ENCODE data around the gene GP9. TPM values are rescaled to one million over a fixed set of nuclear protein-coding genes. Genes with fewer than 3 reads are reported as not detected.

The GP9 gene
- not detected for total RNA-seq (ENCODE audit: unreplicated experiment)
- long read RNA-seq, result 0 reads

DNA sequence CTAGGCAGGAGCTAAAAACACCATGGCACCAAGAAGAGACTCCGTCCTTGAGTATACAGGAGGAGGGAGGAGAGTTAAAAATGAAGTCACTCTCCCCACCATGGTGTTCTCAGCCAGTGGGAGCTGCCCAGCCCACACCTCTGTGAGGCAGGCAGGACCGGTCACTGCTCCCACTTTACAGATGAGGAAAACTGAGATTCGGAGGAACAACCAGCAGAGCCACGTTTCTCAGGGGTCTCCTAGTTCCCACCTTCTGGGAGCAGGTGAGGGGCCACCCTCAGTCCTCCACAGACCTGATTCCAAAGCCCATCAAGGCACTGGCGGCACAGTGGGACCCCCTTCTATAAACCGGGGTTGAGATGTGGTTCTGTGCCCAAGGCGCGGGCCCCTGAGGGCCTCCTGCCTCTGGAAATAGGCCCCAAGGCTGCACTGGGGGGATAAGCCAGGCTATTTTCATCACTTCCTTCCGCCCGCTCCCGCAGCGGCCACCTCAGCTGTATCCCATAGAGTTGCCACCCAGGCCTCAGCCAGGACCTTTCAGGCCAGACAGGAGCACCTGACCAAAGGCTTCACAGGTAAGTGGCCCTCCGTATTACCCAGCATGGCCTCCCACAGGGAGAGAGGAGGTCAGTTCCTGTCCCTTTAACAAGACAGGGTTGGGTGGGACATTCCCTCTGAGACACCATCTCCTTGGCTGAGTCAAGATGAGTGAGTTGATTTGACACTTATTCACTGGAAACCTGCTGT lies at the start of gene GP9:
Gene GP9 (plus strand): TSS at position 504 of the 747 bp plus-strand sequence. CDS start 961 bp downstream, outside the sequence.
- Mint-ChIP-seq H3K36me3 (ENCODE audit: unreplicated experiment) (no peaks in the 10 kb centered on the region), H3K4me3 (ENCODE audit: unreplicated experiment) (no peak within 1 kb of the TSS), H3K9me3 (ENCODE audit: unreplicated experiment) (peaks cover 2% of the 10 kb centered on the region), H3K27me3 (ENCODE audit: unreplicated experiment) (peaks cover 7% of the 10 kb centered on the region), H3K27ac (ENCODE audit: unreplicated experiment) (no peak within 1 kb of the TSS), H3K4me1 (ENCODE audit: low read depth, unreplicated experiment) (peaks cover 10% of the 10 kb centered on the region)
- no peak for DNase-seq
- TF ChIP-seq, protein P1, sequence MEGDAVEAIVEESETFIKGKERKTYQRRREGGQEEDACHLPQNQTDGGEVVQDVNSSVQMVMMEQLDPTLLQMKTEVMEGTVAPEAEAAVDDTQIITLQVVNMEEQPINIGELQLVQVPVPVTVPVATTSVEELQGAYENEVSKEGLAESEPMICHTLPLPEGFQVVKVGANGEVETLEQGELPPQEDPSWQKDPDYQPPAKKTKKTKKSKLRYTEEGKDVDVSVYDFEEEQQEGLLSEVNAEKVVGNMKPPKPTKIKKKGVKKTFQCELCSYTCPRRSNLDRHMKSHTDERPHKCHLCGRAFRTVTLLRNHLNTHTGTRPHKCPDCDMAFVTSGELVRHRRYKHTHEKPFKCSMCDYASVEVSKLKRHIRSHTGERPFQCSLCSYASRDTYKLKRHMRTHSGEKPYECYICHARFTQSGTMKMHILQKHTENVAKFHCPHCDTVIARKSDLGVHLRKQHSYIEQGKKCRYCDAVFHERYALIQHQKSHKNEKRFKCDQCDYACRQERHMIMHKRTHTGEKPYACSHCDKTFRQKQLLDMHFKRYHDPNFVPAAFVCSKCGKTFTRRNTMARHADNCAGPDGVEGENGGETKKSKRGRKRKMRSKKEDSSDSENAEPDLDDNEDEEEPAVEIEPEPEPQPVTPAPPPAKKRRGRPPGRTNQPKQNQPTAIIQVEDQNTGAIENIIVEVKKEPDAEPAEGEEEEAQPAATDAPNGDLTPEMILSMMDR (IDR thresholded peaks at IDR 0.05; ENCODE audit: partially characterized antibody, unreplicated experiment), result no peak

DNA sequence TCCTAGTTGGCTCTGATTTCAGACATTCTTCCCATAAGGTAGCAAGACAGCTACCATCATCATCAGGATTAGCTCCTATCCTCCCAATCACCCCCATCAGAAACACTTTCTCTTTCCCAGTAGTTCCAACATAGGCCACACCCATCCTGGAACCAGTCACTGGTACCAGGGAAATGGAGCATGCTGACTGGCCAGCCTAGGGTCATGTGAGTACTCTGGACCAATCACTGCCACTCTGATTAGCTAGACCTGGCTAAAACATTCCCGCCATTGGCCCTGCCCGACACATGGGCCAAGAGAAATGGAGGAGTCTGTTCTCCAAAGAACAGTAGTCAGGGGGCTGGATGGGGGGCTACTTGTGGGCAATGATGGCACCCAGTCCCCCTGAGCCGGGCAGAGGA lies 47.1 kb upstream of the GP9 start:
- no peak overlapping the region for H3K27ac Mint-ChIP-seq (ENCODE audit: unreplicated experiment)
- no peaks in the 10 kb centered on the region for H3K36me3 Mint-ChIP-seq (ENCODE audit: unreplicated experiment)
- H3K4me1 Mint-ChIP-seq (ENCODE audit: low read depth, unreplicated experiment), result peaks cover 5% of the 10 kb centered on the region
- TF ChIP-seq, protein P1 (IDR thresholded peaks at IDR 0.05; ENCODE audit: partially characterized antibody, unreplicated experiment), result no peak
- H3K4me3 Mint-ChIP-seq (ENCODE audit: unreplicated experiment), result no peak overlapping the region
- H3K27me3 Mint-ChIP-seq (ENCODE audit: unreplicated experiment), result peaks cover 4% of the 10 kb centered on the region
- DNase-seq, result no peak
- H3K9me3 Mint-ChIP-seq (ENCODE audit: unreplicated experiment), result peaks cover 6% of the 10 kb centered on the region

DNA sequence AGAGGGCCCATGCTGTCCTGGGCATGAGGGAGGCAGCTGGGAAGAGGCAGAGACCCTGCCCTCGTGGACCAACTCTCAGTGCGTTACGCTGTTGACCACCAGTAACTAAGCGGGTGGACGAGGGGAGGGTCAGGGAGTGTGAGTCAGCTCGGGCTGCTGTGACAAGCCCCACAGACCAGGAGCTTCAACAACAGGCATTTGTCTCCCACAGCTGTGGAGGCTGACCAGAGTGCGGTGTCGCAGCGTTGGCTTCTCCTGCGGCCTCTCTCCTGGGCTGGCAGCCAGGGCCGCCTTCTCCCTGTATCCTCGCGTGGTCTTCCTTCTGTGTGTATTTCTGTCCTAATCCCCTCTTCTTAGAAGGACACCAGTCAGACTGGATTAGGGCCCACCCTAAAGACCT lies 46.4 kb upstream of the GP9 start:
- no peak for DNase-seq
- H3K27me3 Mint-ChIP-seq (ENCODE audit: unreplicated experiment), result peaks cover 4% of the 10 kb centered on the region
- H3K4me3 Mint-ChIP-seq (ENCODE audit: unreplicated experiment), result no peak overlapping the region
- H3K4me1 Mint-ChIP-seq (ENCODE audit: low read depth, unreplicated experiment), result peaks cover 12% of the 10 kb centered on the region
- no peak overlapping the region for H3K27ac Mint-ChIP-seq (ENCODE audit: unreplicated experiment)
- H3K36me3 Mint-ChIP-seq (ENCODE audit: unreplicated experiment), result no peaks in the 10 kb centered on the region
- TF ChIP-seq, protein P1 (IDR thresholded peaks at IDR 0.05; ENCODE audit: partially characterized antibody, unreplicated experiment), result no peak
- peaks cover 6% of the 10 kb centered on the region for H3K9me3 Mint-ChIP-seq (ENCODE audit: unreplicated experiment)

DNA sequence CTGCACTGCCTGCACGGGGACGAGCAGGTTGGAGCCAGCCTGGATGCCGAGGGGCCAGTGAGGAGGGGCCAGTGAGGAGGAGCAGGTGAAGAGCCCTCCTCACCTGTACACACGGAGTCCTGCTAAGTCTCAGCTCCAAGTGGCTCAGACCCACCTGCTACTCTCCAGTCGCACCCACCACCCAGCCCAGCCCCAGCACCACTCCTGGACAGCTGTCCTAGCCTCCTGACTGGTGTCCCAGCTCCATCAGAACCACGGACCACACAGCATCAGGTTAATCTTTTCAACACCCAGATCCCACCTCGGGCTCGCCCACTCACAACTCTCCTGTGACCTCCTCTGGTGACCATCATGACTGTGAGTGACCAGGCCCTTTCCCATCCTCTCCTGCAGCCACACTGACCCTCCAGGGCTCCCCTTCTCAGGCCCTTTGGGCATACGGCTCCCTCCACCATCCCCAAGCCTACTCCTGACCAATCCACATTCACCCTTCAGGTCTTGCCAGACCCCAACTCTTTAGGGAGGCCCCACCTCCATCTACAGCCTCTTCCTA lies 45.7 kb upstream of the GP9 start:
- peaks cover 4% of the 10 kb centered on the region for H3K27me3 Mint-ChIP-seq (ENCODE audit: unreplicated experiment)
- no peak overlapping the region for H3K27ac Mint-ChIP-seq (ENCODE audit: unreplicated experiment)
- DNase-seq, result no peak
- peaks cover 6% of the 10 kb centered on the region for H3K9me3 Mint-ChIP-seq (ENCODE audit: unreplicated experiment)
- H3K4me1 Mint-ChIP-seq (ENCODE audit: low read depth, unreplicated experiment), result peaks cover 12% of the 10 kb centered on the region
- no peak overlapping the region for H3K4me3 Mint-ChIP-seq (ENCODE audit: unreplicated experiment)
- no peaks in the 10 kb centered on the region for H3K36me3 Mint-ChIP-seq (ENCODE audit: unreplicated experiment)
- TF ChIP-seq, protein P1 (IDR thresholded peaks at IDR 0.05; ENCODE audit: partially characterized antibody, unreplicated experiment), result no peak
